ENCODE data around the gene FAM107B.

The FAM107B gene

DNA sequence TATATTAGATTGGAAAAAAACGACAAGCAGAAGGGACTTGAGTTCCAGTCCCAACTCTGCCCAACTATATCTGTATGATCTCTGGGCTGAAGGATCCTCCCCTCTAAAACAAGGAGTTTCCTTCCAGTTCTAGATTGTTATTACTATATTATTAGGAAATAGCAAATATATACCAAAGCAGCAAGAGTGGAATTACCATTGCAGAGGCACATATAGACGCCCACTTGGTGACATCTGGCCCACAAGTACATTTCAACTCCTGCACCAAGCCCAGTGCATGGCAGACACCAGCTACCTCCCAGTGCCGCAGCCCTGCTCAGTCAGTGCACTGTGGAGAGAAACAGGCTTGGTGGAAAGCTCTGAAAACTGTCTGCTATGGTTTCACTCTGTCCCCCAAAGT, 201.9 kb downstream of the FAM107B start:
- no peak for FAIRE-seq

DNA sequence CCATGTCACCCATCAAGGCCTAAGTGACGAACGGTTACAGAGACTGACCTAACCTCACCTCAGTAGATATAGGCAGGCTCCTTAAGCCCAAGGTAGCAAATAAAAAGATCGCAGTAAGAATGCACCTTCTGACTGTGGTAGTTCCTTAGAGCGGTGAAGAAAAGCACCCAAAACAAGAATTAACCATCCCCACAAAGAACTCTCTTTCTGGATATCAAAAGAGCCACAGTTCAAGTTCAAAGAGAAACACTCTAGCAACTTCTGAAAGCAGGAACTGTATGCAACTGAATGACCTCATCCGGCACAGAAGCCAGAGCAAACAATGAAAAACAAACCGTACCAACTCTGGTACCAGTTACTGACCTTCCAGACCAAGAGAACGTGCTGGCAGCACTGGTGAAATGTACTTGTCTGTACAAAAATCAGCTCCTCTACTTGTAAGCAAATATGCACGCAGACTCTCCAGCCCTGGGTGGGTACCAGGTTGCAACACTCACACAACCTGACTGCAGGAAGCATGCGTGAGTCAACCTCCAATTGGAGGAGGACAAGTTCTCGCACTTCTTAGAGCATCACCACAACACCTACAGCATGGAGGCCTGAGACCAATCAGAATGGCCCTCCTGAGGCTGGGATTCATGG, 202.7 kb downstream of the FAM107B start:
- FAIRE-seq = no peak

- no peak for FAIRE-seq
Observed at GRCh38 chr10:14570800-14571199, 203.9 kb downstream of the FAM107B start.

DNA sequence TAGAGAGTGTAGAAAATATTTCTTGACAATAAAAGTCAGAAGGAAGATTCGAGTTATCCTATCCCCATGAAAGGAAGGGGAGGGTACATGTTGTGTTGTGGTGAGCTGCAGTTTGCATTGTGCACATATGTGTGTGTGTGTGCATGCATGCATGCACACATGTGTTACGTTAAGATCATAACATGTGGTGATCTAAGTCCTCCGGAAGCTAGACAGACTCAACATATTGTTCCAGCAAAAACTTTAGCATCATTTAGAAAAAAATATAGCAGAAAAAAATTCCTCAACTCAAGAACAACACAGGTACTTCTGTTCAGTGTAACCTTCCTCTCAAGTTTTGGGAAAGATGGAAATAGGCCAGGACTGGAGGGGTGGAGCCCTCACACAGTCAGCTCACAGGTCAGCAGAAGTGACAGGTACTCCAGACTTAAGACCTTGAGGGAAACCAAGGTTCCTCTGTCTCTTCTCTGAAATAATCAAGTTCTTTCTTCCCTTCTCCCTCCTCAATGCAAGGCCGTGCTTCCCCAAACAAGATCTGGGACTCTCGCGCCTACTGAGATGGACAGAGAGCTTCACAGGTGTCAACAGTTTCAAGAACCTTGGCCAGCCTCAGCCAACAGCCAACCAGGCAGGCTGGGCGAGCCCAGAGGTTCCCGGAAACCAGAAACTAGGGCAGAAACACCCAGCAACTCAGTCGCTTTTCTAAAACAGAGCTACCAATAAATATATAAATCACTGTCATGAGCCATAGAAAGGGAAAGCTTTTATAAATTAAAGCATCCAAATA, 205.2 kb downstream of the FAM107B start:
- no peak for FAIRE-seq

DNA sequence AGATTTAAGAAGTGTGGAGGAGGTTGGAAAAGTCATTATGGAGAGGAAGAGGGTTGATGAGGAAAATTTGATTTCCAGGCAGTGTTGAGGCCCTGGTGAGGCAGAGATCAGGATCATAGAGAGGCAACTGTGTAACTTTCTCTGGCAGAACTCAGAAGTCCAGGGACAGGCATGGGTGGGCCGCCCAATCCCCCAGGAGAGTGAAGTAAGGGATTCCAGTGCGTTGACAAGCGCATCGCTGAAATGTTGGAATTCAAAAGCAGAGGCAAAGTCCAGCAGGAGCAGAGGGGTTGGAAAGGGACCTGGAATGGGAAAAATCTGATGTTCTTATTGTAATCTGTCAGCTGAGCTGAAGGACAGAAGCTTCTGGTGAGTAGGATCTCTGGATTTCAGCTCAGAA, 207.3 kb downstream of the FAM107B start:
- no peak for FAIRE-seq

DNA sequence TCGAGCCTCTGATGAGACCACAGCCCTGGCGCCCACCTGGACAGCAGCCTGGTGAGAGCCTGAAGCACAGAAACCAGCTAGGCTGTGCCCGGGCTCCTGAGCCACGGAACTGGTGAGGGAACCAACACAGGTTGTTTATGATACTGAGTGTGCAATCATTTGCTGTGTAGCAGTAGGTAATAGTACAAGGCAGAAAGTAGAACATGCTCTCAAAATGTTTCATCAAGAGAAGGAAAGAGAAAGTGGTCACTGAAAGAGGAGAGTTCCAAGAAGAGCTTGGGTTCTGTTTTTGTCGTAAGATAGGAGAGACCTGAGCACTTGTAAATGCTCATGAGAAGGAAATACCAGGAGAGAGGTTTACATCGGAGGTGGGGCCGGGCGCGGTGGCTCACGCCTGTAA, 208.2 kb downstream of the FAM107B start:
- FAIRE-seq = no peak

GRCh38 chr10:14565199-14565598, 209.5 kb downstream of the FAM107B start:
- no peak for FAIRE-seq

DNA sequence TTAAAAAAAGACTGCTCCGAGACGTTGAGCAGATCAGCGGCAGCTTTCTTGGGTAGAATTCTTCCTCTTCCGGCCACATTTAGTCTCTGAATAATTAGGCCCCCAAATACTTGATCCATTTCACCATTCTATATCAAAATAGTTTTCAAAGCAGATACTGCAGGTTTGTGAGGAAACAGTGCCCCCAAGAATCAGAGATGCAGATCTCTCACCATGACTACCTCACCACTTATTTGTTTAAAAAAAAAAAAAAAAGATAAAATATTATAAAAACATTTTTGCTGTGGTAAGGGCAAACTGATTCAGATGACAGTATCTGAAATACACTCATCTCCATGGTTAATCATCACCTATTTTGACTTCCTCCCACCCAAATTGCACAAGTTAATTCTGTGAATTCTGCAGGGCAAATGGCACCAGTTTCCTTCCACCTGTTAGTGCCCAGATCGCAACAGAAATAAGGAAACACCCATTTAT, 210.4 kb downstream of the FAM107B start:
- FAIRE-seq = no peak

DNA sequence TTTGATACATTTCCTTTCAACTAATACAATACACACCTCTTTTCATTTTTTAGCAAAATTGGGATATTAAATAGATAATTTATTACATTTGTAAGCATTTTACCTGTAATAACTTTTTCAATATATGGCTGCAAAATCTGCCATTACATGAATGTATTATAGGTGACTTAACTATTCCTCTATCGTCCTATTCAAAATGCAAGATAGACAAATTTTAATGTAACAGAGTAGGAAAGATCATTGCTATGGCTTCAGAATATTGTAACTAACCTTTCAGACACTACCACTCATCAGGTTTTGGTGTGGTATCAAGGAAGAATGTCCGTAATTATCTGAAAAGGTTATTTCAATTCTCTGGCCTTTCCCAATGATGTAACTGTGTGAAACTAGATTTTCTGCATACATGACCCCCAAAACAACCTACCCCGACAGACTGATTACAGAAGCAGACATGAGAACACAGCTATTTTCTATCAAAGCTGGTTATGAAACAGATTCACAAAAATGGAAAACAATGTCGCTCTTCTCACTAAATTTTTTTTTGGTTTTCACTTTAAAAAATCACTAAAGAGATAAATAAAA, 211.2 kb downstream of the FAM107B start:
- no peak for FAIRE-seq

DNA sequence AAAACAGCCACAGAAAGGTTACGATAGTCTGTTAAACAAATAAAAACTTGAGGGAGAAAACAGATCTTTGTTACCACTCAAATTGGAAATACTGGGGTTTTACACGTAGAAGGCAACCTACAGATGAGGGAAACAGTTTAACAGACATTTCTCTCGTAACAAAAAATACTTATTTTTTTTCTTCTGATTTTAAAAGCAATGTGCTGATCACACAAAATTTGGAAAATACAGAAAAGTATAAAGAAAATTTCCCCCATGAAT, 211.7 kb downstream of the FAM107B start:
- no peak for FAIRE-seq

DNA sequence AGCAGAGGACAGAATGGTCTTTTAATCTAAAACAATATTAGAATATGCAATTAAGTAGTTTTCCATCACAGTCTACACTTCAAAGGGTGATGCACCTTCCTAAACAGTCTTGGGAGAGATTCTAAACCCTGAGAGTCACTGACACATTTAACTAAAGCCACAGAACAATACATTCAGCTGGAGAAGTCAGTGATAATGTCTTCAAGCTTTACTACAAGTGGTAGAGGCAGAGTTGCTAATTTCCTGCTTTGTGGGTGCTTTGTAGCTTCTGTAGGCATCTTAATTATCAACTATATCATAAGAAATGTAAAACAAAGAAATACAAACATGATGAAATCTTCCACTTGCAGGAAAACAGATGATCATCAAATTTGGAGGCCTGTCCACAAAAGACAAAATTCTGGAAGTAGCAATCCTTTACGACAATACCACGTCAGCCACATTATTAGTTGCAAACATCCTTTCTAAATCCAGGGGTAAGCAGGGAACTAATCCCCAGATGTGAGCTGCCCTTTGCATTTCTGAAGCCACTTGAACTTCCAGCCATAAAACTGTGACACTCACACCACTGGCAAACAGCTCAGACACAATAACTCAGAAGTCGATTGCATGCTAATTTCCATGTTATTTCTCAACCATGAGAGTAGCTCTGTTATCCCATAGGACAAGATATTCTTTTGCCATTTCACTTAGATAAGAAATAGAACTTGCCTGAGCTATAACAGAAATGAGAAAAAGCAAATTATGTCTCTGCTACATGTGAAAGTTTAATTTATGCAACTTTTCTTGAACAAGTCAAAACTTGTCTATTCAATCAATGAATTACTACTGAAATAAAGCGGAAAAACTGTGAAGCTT, 212.2 kb downstream of the FAM107B start:
- no peak for FAIRE-seq

DNA sequence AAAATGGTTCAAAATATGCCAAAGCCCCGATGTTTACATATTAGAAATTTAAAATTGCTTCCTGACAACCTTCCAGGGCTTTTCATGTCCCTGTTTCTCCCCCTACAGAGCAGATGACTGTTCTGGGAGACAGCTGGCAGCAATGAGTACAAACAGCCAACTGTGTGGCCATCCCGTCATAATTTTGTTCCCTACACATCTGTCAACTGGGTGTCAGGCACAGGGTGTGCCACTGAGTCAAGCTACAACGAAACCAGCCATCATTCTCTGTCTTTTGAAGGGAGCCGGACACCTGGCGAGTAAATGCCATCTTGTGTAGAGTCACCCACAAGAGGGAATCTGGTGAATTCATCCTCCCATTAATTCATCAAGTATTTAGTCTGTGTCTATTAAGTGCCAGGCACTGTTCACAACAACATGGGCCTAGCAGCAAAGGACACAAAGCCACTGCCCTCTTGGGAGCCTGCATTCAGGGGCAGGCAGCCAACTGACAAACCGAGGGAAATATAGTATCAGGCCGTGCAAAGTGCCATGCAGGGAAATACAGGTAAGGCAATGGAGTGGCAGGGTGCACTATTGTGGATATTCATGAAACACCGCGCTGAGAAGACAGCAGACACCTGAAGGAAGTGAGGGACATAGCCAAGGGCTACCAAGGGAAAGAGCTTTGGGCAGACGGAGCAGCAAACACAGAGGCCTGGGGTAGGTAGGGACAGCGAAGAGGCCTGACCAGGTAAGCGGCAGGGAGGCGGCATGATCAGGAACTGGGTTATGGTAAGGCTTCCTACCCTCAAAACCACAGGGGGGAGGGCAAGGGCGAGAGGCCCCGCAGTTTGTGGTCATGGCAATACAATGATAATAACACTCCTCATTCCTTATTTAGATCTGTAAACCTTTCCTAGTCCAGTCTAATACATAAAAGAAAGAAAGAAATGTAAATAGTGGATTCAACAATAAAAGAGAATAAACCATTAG, 213.6 kb downstream of the FAM107B start:
- FAIRE-seq = no peak

DNA sequence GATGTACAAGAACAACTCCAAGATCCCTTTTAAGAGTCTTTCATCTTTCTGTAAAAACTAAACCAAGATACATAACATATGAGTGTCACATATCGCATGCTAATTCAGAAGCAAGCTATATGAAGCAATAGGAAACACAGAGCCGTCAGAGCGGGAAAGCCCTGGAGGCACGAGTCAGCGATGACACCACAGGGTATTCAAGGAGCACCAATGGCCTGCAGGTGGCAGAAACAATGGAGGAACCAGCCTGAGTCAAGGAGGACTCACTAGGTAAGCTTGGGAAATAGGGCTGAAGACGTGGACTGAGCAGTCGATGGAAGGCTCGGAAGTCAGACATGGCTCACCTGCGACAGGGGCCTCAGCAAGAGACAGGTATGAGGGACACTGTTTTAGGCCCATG, 214.4 kb downstream of the FAM107B start:
- no peak for FAIRE-seq

DNA sequence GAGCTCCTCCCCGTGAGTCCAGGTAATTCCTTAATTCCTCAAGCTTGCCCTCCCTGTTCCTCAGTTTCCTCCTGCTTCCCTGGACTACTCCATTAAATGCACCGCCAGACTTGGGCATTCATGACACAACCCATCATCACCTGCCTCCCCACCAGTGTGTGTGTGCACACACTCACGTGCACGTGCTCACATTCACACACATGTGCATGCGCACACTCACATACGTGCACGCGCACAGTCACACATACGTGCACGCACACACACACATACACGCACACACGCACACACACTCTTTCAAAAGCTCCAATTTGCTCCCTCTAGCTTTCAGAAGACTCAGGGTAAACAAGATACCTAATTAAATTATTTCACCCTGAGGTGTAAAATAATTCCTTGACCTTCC, 216.7 kb downstream of the FAM107B start:
- no peak for FAIRE-seq

- FAIRE-seq = no peak
Observed at GRCh38 chr10:14557567-14557966, 217.1 kb downstream of the FAM107B start.

DNA sequence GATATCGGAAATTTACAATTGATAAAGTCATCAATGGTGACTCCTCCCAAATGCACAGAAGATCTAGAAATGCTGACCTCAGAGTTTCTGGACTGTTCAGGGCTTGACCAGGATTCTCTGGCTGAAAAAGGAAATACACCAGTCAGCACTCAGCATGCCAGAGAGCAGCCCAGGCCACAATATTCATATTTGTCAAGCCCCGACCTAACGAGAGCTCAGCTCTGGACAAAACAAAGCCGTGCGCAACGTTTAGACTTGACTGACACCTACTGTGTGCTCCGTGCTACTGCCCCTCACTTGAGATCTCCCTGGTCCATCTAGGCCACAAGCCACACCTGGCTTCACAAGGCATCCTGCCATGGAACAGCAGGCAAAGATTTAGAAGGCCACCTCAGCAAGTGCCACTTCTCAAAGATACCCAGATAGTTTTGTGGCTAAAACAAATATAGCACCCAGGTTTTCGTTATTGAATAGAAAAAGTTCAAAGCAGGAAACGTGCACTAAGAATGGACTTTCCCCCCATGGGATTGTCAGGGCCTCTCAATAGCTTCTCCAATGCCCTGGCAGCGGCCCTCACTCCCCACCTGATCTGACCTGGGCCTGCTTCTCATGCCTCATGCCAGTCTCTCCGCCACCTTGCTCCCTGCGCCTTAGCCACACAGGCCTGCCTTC, 218.3 kb downstream of the FAM107B start:
- no peak for FAIRE-seq

- no peak for FAIRE-seq
Observed at GRCh38 chr10:14555807-14556206, 218.9 kb downstream of the FAM107B start.

DNA sequence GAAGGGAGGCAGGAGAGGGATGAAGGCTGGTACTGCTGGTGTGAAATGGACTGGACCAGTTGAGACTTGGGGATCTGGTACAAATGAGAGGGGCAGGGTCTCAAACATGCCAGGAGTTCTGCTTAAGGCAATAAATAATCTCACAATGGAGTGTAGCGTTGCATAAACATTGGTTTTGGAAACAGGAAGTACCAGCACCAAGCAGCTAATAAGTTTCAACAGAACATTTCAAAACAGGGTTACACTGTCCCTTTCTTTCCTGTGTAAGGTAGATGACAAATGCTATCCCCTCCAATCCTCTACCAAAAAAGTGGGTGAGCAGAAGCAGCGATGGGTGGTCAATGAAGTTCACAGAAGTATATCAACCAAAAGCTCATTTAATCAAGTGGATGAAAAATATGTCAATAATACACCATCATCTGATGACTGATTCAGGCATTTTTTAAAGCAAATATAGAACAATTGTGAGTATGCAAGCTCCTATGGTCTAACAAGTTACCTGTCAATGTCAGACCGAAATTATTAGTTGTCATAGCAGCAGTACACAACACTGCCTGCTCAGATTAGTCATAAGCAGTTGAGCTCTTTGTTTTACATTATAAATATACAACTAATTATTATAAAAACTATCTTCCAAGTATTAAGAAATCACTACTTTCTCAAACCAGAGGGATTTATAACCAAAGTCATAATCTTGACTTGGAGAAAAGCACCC, 220.0 kb downstream of the FAM107B start:
- FAIRE-seq = no peak

GRCh38 chr10:14554091-14554490, 220.6 kb downstream of the FAM107B start:
- FAIRE-seq = no peak

DNA sequence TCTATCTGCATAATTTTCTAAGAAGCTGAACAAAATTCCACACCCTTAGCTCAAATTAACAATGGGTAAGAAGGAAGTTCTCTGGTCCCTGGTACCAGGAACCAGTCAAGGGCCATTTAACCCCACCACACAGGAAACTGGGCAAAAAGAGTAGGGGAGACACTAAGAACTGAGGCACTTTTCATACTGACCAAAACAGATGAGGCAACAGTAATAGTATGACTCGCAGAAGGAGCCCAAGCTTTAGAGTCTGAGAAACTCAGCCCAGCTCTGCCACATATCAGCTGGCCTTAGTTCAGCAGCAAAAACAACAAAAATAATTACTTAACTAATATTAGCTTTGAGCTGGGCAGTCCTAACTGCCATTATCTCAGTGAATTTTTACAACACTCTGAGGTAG, 221.2 kb downstream of the FAM107B start:
- FAIRE-seq = no peak

GRCh38 chr10:14552015-14552414, 222.7 kb downstream of the FAM107B start:
- no peak for FAIRE-seq
